ENCODE data around the gene SUPT5H. TPM values are rescaled to one million over a fixed set of nuclear protein-coding genes. Genes with fewer than 3 reads are reported as not detected.

SUPT5H gene
- total and polyA plus RNA-seq, 2 of the 8 experiments (the other 6 are each of a cell fraction or from before 2014, with no cell fraction given): 77.8 to 111 TPM

GRCh38 chr19:39497996-39498797 lies 52.8 kb downstream of the SUPT5H start:
- peak; percentile 19 for FAIRE-seq
- no peak for TF ChIP-seq SRF (IDR thresholded peaks at IDR 0.05; ENCODE audit: low read depth, low read length)
- no peak for TF ChIP-seq GABPA (IDR thresholded peaks at IDR 0.05; ENCODE audit: borderline replicate concordance, insufficient read depth, low read length)
- TF ChIP-seq BACH1 (IDR thresholded peaks at IDR 0.05; ENCODE audit: low read length): no peak; the same call in 1 of the 2 replicates
- TF ChIP-seq MAX (IDR thresholded peaks at IDR 0.05): peak; percentile 49
- peak; percentile 39 to 58; a peak in 1 of 4 replicates for TF ChIP-seq SIN3A (conservative IDR thresholded peaks at IDR 0.05 in 1 of 2, IDR thresholded peaks at IDR 0.05 in 1 of 2; ENCODE audit: low read depth in 1 of 2, low read length in 2 of 2)
- TF ChIP-seq SUZ12 (IDR thresholded peaks at IDR 0.05; ENCODE audit: low read length): peak; percentile 29; the same call in 1 of the 2 replicates
- no peak for TF ChIP-seq ATF3 (IDR thresholded peaks at IDR 0.05; ENCODE audit: insufficient read depth, low read depth, low read length)

More at GRCh38 chr19:39497996-39498797, 52.8 kb downstream of the SUPT5H start:
- Histone ChIP-seq H3K9ac (replicated peaks in 1 of 4; ENCODE audit: extremely low read depth in 1 of 4, low read depth in 3 of 4, low read length in 3 of 4) (peak overlapping the region in 2 of 4 experiments; percentile 27 to 48; a peak in 3 of 7 replicates), H3K27ac (ENCODE audit: low read depth, low read length) (no peak overlapping the region), H3K4me2 (ENCODE audit: insufficient read depth in 1 of 2, low read depth in 2 of 2, low read length in 2 of 2) (peak overlapping the region; percentile 87), H3K23me2 (ENCODE audit: low read depth, low read length) (peaks cover 15% of the 10 kb centered on the region), H2BK5ac (ENCODE audit: low read depth, low read length) (peak overlapping the region; percentile 29; the same call in 1 of the 2 replicates), H3K4me3 (ENCODE audit: extremely low read depth in 1 of 4, insufficient read depth in 2 of 4, low read depth in 3 of 4, low read length in 4 of 4) (peak overlapping the region; percentile 45 to 85 (median 56)), H2BK12ac (ENCODE audit: low read depth, low read length) (peak overlapping the region; percentile 86), H2BK120ac (replicated peaks; ENCODE audit: low read depth, low read length) (peak overlapping the region; percentile 91), H3K79me2 (ENCODE audit: control insufficient read depth in 1 of 2, insufficient read depth in 2 of 2, low read length in 2 of 2) (no peaks in the 10 kb centered on the region), H4K91ac (replicated peaks; ENCODE audit: insufficient read length, low read length) (peak overlapping the region; percentile 81), H3K23ac (ENCODE audit: insufficient read length) (no peak overlapping the region), H4K20me1 (replicated peaks in 1 of 2; ENCODE audit: control insufficient read depth in 1 of 2, insufficient read depth in 2 of 2, low read length in 2 of 2) (no peaks in the 10 kb centered on the region), H3K36me3 (ENCODE audit: control insufficient read depth in 2 of 4, insufficient read depth in 4 of 4, low read length in 3 of 4) (no peaks in the 10 kb centered on the region), H4K5ac (ENCODE audit: insufficient read length, low read depth, low read length) (peak overlapping the region; percentile 2), H2BK20ac (ENCODE audit: low read length) (no peak overlapping the region), H2AFZ (ENCODE audit: low read length) (peak overlapping the region; percentile 70; the same call in 1 of the 2 replicates), H3K14ac (ENCODE audit: insufficient read length) (no peak overlapping the region), H3K9me3 (ENCODE audit: insufficient read depth in 2 of 2, low read depth in 1 of 2, low read length in 1 of 2) (peaks cover 0 to 8% of the 10 kb centered on the region in 2 experiments; a peak in 3 of 4 replicates), H2BK15ac (ENCODE audit: low read length) (peak overlapping the region; percentile 94; the same call in 1 of the 2 replicates), H3K4me1 (replicated peaks in 1 of 4; ENCODE audit: control insufficient read depth in 3 of 4, insufficient read depth in 4 of 4, low read length in 3 of 4) (peaks cover 4 to 6% (median 5%) of the 10 kb centered on the region in 4 experiments; a peak in 5 of 7 replicates), H3K56ac (replicated peaks; ENCODE audit: insufficient read length, low read depth, low read length) (peak overlapping the region; percentile 9), H3K4ac (replicated peaks; ENCODE audit: insufficient read length, low read depth, low read length) (peak overlapping the region; percentile 97), H3K18ac (ENCODE audit: extremely low read depth, low read length) (peak overlapping the region; percentile 9; the same call in 1 of the 2 replicates), H4K8ac (ENCODE audit: extremely low read depth, insufficient read depth, low read length) (peak overlapping the region; percentile 60), H3K79me1 (ENCODE audit: low read depth, low read length) (no peaks in the 10 kb centered on the region), H3K27me3 (replicated peaks in 1 of 4; ENCODE audit: control insufficient read depth in 3 of 4, extremely low read depth in 1 of 4, insufficient read depth in 3 of 4, low read length in 3 of 4) (peaks cover 15 to 50% (median 43%) of the 10 kb centered on the region in 4 experiments), H2AK5ac (ENCODE audit: low read depth, low read length) (peak overlapping the region; percentile 54; the same call in 1 of the 2 replicates)
- peak in 1 of 2 experiments; percentile 85 for DNase-seq (ENCODE audit: low read depth in 1 of 2, low spot score in 2 of 2)
- WGBS, 2 experiments (ENCODE audit: extremely low coverage in 1 of 2, insufficient coverage in 1 of 2, insufficient read length in 1 of 2, insufficient replicate concordance in 2 of 2, low coverage in 1 of 2, low lambda C conversion rate in 2 of 2, missing lambda C conversion rate in 1 of 2): 4% methylated on average over 32 of the region's 40 CpGs; no CpG with 5 or more reads in 1 of the 2 experiments
- CTCF ChIA-PET (ENCODE audit: partially characterized antibody): interaction anchor here (0.6 to 6.5 kb wide), 15 partner anchors 9 to 246 kb away, joined by 3 to 47 read pairs (median 5); partner anchors contain the start of genes EID2 and EID2B
- POLR2A ChIA-PET (ENCODE audit: partially characterized antibody): interaction anchor here (0.6 to 11.1 kb wide), 20 partner anchors 9 to 107 kb away, joined by 3 to 96 read pairs (median 6); partner anchors contain the start of genes EID2B, MED29, PAF1 and PLEKHG2

All from H1 (cell line).